Upper lobe of right lung (tissue), 1 donor: ENCODE measurements around the gene CAMTA1. TPM values are rescaled to one million over a fixed set of nuclear protein-coding genes. Genes with fewer than 3 reads are reported as not detected.
"Not testable (repeated sequence)": the region's sequence is repeated elsewhere in the genome, so short reads cannot be mapped to it uniquely, and the experiment has no call there.

Experiments
- ATAC-seq: fragments of 200-7000 bp; cut with Tn5 transposase; one replicate; pipeline ENCODE4 v1.9.1; 2020; ENCODE audit warnings: mild to moderate bottlenecking, moderate library complexity
- DNase-seq: peaks from one replicate; pipeline ENCODE4 v3.0.0-alpha.2; 2020
- H3K27ac ChIP-seq: fragments of 200-600 bp; one replicate; pipeline ENCODE4 v1.8.0; 2022
- H3K27me3 ChIP-seq: fragments of 200-600 bp; one replicate; pipeline ENCODE4 v1.8.0; 2022; ENCODE audit warnings: mild to moderate bottlenecking
- H3K36me3 ChIP-seq: fragments of 200-600 bp; one replicate; pipeline ENCODE4 v1.8.0; 2022
- H3K4me1 ChIP-seq: fragments of 200-600 bp; one replicate; pipeline ENCODE4 v1.8.0; 2022
- H3K4me3 ChIP-seq: fragments of 200-600 bp; one replicate; pipeline ENCODE4 v1.8.0; 2022; ENCODE audit warnings: mild to moderate bottlenecking
- H3K9me3 ChIP-seq: fragments of 200-600 bp; one replicate; pipeline ENCODE4 v1.8.0; 2022
- intact Hi-C: fragments of 100-400 bp; cut with DNase I; formaldehyde crosslinking; loops from one replicate; pipeline ENCODE4 v1.11.0; 2022
- total RNA-seq: library from RNA; stranded (reverse); fragmentation: NEBNext Ultra II Directional; extraction: Animal tissue kit (Norgen Biotek cat#: 25700); gene quantifications from one replicate; pipeline ENCODE4 v1.2.1, GENCODE V29; 2021
- TF ChIP-seq, protein P1 (sequence below): fragments of 200-600 bp; IDR thresholded peaks from one replicate; pipeline ENCODE4 v1.8.0; 2022; ENCODE audit warnings: antibody characterized with exemption
- donor health status: DM: no; HTN: yes; CAD: no; lungs with severe emphysema.

CAMTA1 gene
- total RNA-seq, 1 donor from 2014 or later, result 63.4 TPM

DNA sequence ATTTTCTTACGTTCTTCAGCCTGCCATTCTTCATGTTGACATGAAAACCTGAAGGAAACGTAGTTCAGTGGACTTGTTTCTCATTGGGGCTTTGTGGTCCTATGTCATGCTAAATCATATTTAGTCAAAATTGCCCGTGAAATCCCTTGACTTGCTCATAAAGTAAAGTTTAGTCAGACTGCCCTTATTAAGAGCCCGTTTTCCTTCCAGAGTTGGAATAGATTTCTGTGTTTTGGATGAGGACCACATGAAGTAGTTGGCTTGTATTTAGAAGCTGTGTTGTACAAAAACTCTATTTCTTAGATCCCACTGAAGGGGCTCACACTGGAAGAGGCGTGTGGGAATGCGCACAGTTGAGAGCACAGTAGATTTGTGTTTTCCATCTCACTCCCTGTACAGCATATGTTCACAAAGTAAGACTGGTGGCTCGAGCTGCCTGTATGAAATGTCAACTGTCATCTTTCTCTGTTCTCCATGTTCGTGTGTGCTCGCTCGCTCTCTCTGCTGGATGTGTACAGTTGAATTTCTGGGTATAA is 42.4 kb downstream of the CAMTA1 start:
- no peak overlapping the region for H3K4me3 ChIP-seq
- no peaks in the 10 kb centered on the region for H3K27me3 ChIP-seq
- H3K4me1 ChIP-seq, result no peaks in the 10 kb centered on the region
- no peak overlapping the region for H3K27ac ChIP-seq
- TF ChIP-seq, protein P1, sequence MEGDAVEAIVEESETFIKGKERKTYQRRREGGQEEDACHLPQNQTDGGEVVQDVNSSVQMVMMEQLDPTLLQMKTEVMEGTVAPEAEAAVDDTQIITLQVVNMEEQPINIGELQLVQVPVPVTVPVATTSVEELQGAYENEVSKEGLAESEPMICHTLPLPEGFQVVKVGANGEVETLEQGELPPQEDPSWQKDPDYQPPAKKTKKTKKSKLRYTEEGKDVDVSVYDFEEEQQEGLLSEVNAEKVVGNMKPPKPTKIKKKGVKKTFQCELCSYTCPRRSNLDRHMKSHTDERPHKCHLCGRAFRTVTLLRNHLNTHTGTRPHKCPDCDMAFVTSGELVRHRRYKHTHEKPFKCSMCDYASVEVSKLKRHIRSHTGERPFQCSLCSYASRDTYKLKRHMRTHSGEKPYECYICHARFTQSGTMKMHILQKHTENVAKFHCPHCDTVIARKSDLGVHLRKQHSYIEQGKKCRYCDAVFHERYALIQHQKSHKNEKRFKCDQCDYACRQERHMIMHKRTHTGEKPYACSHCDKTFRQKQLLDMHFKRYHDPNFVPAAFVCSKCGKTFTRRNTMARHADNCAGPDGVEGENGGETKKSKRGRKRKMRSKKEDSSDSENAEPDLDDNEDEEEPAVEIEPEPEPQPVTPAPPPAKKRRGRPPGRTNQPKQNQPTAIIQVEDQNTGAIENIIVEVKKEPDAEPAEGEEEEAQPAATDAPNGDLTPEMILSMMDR, result no peak
- intact Hi-C loops, result no loop called here
- ATAC-seq (no peak), DNase-seq (no peak)
- no peaks in the 10 kb centered on the region for H3K9me3 ChIP-seq
- peaks cover 6% of the 10 kb centered on the region for H3K36me3 ChIP-seq

- intact Hi-C loops, result no loop called here
- H3K27me3 ChIP-seq, result no peaks in the 10 kb centered on the region
- H3K36me3 ChIP-seq, result no peaks in the 10 kb centered on the region
- no peak overlapping the region for H3K4me3 ChIP-seq
- TF ChIP-seq, protein P1, result no peak
- no peak for DNase-seq
- H3K27ac ChIP-seq, result no peak overlapping the region
- no peak for ATAC-seq
- H3K4me1 ChIP-seq, result peaks cover 3% of the 10 kb centered on the region
- no peaks in the 10 kb centered on the region for H3K9me3 ChIP-seq
These were observed 46.1 kb downstream of the CAMTA1 start for GRCh38 chr1:6831366-6831765.

DNA sequence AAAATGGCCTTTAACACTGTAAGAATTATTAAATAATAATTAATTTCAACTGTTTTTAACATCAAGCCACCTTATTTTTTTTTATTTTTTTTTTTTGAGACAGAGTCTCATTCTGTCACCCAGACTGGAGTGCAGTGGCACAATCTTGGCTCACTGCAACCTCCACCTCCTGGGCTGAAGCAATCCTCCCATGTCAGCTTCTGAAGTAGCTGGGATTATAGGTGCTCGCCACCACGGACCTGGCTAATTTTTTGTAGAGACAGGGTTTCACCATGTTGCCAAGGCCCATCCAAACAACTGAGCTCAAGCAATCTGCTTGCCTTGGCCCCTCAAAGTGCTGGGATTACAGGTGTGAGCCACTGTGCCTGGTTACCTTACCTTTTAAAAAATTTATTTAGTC is 46.8 kb downstream of the CAMTA1 start:
- H3K27ac ChIP-seq, ATAC-seq, intact Hi-C loops: not testable (repeated sequence)

DNA sequence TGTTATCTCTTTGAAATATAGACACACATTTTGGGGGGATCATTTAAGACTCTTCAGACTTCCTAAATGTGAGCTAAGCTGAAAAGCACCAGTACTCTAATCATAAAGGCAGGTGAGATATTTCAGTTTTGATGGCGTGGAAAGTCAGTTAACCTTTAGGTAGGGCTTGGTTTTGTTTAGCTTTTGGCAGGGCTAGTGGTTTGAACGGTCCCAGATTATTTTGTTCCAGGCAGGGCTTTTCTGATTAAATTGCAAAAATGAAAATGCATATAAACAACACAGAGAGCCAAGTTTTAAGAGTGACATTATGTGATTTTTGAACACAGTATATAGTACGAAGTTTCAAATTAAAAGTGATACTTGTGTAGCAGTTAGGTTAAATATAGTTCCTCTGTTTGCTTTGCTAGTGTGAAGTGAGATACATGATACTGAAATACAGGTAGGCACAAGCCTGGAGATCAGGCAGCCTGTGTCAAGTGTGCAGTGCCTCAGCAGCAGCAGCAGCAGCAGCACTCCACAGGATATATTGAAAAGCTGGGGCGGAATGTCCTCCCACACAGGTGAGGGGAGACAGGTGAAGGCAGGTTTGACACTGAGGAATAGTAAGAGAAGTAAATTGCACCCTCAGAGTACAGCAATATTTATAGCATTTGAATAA is 47.4 kb downstream of the CAMTA1 start:
- H3K36me3 ChIP-seq, result no peaks in the 10 kb centered on the region
- TF ChIP-seq, protein P1, result no peak
- peaks cover 3% of the 10 kb centered on the region for H3K4me1 ChIP-seq
- intact Hi-C loops, result no loop called here
- H3K27me3 ChIP-seq, result no peaks in the 10 kb centered on the region
- no peaks in the 10 kb centered on the region for H3K9me3 ChIP-seq
- ATAC-seq, result peak; percentile 34
- H3K4me3 ChIP-seq, result no peak overlapping the region
- no peak for DNase-seq
- H3K27ac ChIP-seq, result no peak overlapping the region

More for the DNA sequence above, 46.8 kb downstream of the CAMTA1 start:
- H3K4me1 ChIP-seq, H3K27me3 ChIP-seq, H3K4me3 ChIP-seq, DNase-seq, H3K36me3 ChIP-seq, H3K9me3 ChIP-seq: not testable (repeated sequence)

DNA sequence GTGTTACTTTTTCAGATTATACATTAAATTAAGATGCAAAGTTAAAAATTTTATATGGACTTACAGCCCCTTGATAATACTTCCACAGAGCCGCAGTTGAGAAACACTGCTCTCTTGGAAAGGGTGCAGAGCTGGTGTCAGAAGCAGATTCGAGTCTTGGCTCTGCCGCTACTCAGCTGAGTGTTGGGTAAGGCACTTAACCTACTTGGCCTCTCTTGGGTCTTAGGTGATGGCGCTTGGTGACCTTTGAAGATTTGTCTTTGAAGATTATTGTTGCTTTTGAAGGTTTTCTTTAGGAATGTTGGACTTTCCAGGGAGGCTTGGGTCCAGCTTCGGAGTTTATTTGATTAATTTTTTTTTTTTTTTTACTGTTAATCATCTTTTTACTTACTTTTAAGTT is 48.5 kb downstream of the CAMTA1 start:
- TF ChIP-seq, protein P1, result no peak
- no peak for DNase-seq
- H3K27me3 ChIP-seq, result no peaks in the 10 kb centered on the region
- H3K27ac ChIP-seq, result no peak overlapping the region
- no peaks in the 10 kb centered on the region for H3K9me3 ChIP-seq
- no peaks in the 10 kb centered on the region for H3K36me3 ChIP-seq
- no peak overlapping the region for H3K4me3 ChIP-seq
- peaks cover 3% of the 10 kb centered on the region for H3K4me1 ChIP-seq
- ATAC-seq, result peak; percentile 72
- intact Hi-C loops, result no loop called here

- ATAC-seq, result no peak
- TF ChIP-seq, protein P1, result no peak
- Histone ChIP-seq H3K27ac (no peak overlapping the region), H3K4me3 (no peak overlapping the region), H3K4me1 (peaks cover 3% of the 10 kb centered on the region), H3K27me3 (no peaks in the 10 kb centered on the region), H3K9me3 (no peaks in the 10 kb centered on the region), H3K36me3 (no peaks in the 10 kb centered on the region)
- intact Hi-C loops, result no loop called here
- no peak for DNase-seq
These were observed 49.1 kb downstream of the CAMTA1 start for GRCh38 chr1:6834366-6834765.
